Stimulated activated CD8-positive, alpha-beta memory T cell treated with anti-CD3 and anti-CD28 coated beads, Interleukin-7, amount 100 ng/mL, for 4 hours (primary cell): Measurements from ENCODE around the gene EGF.
"Not testable (repeated sequence)": the region's sequence is repeated elsewhere in the genome, so short reads cannot be mapped to it uniquely, and the experiment has no call there.

Source experiments
- DNase-seq, 2 donors: peaks; one replicate each; pipeline ENCODE4 v3.0.0-alpha.2; 2020; ENCODE audit warnings: low read depth in 2 of 2

The EGF gene

DNA sequence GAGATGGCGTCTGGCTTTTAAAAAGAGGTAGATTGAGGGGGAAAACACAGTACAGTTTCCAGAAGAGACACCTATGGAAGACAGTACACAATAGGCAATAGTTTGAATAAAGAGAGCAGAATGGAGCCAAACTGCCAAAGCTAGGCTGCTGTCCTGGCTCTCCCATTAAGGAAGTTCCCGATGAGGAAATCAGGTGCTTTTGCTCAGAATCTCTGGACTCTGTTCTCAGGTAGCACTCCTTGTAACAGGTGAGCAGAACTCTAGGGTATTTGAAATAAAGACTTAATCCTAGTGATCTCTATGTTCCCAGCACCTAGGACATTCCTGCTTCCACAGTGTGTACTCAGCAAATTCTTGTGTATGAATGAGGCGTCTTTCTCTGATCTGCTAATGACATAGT lies 1.6 kb downstream of the EGF start:
- DNase-seq = no peak

DNA sequence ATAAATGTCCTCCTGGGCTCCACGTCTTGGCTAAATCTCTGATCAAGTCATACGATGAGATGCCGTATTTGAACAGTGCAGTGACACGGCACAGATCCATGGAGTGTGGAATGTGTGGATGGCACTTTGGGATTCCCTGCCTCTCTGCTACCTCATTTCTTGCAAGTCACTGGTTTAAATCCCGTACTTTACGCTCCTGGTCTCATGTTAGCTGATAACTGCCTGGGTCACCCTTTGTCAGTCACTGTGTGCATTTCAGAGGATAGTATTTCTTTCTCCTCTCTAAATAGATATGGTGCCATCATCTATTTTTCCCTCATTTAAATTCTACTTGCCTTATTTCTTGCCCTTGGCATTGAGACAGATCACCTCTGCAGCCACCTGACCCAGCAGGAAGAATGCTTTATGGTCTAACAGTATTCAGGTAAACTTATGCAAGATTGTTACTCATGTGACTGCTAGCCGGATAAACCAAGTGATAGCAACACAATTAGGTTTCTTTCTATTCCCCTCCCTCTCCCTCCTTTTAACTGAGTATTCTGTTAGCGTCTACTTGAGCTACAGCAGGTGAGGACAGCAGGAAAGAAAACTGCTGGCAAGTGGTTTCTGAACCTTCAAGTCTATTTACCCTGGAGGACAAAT lies 2.8 kb downstream of the EGF start:
- DNase-seq = no peak

DNA sequence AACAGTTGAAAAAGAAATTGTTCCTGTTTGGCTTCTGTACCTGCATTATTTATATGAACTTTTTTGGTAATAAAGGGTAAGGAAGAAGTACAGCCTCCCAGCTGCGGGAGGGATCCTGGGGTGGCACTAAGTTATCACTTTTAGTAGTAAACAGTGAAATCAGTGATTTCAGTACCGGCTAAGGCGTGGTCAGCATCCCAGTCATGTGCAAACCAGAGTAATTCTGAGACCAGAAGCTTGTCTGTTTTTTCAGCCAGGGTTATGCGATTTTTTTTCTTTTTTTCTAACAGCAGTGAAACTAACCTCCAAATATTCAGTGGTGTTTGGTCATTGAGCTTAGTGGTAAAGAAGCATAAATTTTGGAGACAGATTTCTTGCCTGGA lies 3.3 kb downstream of the EGF start:
- no peak for DNase-seq

DNA sequence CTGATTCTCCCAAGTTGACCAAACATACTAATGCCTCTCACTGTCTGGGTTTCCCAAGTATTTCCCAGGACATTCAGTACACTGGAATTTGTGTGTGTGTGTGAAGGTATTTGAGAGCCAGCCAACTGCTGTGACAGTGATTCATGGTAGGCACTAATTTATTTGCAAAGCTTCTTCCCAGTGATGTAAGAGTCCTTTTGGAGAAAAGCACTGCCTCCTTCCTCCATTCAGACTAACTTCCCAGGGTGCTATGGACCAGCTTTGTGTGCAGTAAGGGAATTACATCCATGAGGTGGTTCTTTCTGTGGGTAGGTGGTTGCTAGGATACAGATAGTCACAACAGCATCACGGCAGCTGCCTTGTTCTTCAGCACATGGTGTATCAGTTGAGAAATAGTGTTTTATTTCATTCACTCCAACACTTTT lies 8.7 kb downstream of the EGF start:
- no peak for DNase-seq

DNA sequence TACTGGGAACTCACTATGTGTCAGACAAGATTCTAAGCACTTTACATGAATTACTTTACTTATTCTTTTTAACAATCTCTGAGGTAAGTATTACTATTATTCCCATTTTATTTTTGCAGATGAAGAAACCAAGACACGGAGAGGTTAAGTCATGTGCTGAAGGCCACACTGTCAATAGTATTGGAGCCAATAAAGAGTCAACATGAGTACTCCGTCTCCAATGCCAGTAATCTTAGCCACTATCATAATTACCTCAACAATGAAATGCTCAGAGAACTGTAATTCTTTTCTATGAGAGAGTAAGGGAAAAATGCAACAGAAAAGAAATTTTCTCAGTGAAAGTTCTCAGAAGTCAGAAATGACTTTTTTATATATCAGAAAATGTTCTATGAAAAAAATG lies 12.7 kb downstream of the EGF start:
- no peak for DNase-seq

DNA sequence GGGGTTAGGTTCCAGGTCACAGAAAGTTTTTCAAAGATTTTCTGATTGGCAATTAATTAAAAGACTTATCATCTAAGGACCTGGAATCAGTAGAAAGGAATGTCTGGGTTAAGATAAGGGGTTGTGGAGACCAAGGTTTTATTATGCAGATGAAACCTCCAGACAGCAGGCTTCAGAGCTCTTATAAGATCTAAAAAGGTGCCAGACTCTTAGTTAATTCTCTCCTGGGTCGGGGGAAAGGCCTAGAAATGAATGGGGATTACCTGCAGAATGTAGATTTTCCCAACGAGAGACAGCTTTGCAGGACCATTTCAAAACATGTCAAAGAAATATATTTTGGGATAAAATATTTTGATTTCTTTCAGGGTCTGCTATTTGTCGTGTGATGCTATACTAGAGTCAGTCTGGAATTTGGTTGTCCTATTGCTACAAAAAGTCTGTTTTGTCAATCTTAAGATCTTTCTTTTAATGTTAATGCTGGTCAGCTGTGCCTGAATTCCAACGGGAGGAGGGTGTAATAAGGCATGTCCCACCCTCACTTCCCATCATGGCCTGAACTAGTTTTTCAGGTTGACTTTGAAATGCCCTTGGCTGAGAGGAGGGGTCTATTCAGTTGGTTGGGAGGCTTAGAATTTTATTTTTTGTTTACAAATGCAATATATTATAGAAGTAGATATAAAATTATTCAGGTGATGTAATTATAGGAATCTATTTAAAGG lies 15.8 kb downstream of the EGF start:
- DNase-seq = no peak

DNA sequence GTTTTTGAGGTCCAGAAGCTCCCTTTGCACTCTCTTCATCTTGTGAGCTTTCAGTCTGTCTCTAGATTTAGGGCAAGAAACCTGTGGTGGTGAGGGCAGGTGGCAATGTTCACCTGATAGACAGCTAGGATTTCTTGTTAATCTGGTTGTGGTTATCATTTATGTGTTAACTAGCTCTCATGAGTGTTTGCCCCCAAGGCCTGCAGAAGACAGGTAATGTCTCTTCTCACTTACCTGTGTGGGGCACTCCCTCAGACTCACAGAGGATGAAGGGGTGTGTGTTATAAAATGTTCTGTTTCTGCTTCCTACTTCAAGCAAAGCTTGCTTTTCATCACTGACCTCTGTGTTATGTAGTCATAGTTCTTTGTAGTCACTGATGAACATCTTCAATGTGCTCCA lies 17.8 kb downstream of the EGF start:
- no peak for DNase-seq

DNA sequence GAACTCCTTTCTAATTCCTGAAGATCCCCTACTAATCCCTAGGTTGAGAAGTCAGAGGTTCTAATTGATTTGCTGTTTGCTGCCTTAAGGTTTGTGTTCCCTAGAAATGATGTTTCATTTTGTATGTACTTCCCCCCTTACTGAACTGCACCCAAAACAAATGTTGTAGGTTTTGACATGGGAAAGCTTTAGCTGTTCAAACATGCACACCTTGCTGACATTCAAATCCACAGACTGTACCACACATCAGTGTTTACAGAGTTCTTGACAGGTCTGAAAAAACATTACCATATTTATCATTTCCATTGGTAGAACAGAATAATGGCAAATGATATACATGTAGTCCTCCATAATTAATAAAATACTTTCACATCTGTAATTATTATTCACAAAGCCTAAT lies 18.2 kb downstream of the EGF start:
- no peak for DNase-seq

DNA sequence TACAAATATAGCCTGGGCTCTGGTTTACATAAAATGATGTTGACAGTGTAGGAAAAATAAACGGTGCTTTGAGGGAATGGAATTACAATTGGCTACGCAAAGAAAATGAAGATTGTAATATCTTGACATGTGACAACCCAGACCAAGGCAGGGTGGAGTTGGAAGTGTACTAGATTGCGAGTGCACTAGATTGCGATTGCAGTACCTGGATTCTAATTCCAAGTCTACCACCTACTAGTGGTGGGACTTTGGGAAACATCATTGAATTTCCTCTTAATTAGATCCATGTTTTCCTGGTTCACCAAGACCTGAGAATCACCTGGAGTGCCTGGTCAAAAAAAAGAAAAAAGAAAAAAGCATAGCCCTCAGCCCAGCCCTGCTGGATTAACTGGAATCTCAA lies 18.6 kb downstream of the EGF start:
- no peak for DNase-seq

DNA sequence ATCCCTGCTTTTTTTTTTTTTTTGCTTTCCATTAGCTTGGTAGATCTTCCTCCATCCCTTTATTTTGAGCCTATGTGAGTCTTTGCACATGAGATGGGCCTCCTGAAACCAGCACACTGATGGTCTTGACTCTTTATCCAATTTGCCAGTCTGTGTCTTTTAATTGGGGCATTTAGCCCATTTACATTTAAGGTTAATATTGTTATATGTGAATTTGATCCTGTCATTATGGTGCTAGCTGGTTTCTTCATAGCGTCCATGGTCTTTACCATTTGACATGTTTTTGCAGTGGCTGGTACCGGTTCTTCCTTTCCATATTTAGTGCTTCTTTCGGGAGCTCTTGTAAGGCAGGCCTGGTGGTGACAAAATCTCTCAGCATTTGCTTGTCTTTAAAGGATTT lies 24.7 kb downstream of the EGF start:
- not testable (repeated sequence) for DNase-seq

DNA sequence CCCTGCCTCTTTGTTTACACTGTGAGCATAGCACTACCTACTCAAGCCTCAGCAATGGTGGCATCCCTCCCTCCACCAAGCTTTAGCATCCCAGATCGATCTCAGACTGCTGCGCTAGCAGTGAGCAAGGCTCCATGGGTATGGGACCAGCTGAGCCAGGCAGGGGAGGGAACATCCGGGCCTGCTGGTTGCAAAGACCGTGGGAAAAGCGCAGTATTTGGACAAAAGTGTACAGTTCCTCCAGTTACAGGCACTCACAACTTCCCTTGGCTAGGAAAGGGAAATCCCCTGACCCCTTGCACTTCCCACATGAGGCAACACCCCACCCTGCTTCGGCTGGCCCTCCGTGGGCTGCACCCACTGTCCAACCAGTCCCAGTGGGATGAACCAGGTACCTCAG lies 26.5 kb downstream of the EGF start:
- DNase-seq = no peak

DNA sequence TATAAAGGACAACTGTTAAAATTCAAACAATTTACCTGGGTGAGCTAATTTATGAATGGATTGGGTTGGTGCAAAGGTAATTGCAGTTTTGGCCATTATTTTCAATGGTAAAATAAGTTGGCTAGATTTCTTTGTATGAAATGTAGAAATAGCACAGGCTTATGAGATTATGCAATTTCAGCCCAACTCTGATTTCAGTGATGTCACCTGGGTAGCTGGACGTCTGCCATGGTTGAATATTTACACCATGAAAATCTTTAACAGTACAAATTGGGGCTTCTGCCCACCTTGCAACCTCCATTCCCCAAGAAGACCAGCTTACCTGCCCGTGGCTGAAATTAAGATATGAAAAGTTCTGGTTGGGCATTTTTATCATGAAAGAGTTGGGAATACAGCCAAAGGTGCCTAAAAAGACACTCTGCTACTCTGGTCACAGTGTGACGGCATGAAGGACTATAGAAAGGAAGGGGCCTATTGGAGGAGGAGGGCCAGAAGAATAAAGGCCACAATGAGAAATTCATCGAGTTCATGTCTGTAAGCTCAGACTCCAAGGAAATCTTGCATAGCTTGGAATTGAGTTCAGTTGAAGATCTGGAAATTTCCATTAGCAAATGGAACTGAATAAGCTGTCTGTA lies 29.7 kb downstream of the EGF start:
- no peak for DNase-seq

DNA sequence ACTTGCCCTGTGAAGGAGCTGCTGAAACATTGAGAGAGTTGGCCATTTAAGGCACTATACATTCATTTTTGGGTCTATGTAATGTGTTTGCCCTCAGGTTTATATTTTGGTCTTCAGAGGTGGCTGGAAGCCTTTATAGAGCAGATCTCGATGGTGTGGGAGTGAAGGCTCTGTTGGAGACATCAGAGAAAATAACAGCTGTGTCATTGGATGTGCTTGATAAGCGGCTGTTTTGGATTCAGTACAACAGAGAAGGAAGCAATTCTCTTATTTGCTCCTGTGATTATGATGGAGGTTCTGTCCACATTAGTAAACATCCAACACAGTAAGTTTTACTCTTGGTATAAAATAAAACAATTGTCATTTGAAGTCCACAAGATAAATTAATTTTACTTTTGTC lies 31.1 kb downstream of the EGF start:
- DNase-seq = no peak

DNA sequence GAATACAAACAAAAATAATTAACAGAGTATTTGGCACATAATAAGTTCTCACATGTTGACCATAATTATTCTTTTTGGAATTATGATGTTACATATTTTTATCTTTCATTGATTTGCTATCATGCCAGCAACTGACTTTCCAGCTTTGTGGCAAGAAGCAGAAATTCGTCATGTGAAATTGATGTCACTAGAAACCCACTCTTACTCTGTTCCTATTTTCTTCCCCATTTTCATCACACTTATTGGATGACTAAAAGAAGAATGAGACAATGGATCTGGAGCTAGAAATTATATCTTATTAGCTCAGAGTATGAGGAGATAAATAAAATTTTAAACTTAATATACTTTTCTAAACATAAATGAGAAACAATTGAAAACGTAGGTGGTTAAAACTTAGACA lies 31.9 kb downstream of the EGF start:
- no peak for DNase-seq

DNA sequence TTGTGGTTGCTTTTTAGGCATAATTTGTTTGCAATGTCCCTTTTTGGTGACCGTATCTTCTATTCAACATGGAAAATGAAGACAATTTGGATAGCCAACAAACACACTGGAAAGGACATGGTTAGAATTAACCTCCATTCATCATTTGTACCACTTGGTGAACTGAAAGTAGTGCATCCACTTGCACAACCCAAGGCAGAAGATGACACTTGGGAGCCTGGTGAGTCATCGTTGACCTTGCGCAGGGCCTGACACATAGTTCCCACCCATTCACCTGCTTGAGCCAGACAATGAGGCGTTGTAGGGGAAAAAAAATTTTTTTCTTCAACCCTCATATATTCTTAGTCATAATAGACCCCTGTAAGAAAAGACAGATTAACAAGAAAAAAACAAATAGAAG lies 32.4 kb downstream of the EGF start:
- peak; percentile 17 to 19 for DNase-seq

DNA sequence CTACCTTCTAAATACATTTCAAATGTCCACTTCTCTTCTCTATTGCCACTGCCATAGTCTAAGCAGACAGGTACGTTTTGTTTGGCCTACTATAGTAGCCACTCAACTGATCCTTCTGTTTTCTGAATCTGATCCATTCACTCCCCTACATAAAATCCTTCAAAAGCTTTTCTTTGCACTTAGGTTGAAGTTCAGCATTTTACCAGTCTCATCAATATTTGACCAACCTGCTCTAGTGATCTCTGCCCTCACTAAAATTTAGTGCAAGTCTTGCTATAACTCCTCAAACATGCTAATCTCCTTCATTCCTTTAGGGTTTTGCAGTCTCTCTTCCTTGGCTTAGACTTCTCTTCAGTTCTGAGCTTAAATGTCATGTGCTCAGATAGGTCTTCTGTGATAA lies 33.4 kb downstream of the EGF start:
- no peak for DNase-seq

DNA sequence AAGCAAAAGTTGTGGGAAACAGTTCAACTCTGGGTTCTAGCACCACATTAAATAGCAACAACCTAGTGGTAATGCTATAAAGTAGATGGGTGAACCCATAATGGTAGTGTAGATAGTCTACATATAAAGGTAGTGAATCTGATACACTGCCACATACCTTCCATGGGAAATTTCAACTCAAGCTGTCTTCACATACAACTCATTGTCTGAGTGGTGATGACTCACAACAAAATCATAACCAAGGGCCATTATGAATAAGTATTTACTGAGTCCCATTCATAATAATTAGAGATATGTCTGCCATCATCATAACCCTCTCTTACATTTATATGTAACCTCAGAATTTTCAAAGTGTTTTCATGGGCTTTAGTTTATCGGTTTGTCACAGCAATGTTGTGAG lies 34.8 kb downstream of the EGF start:
- no peak for DNase-seq

DNA sequence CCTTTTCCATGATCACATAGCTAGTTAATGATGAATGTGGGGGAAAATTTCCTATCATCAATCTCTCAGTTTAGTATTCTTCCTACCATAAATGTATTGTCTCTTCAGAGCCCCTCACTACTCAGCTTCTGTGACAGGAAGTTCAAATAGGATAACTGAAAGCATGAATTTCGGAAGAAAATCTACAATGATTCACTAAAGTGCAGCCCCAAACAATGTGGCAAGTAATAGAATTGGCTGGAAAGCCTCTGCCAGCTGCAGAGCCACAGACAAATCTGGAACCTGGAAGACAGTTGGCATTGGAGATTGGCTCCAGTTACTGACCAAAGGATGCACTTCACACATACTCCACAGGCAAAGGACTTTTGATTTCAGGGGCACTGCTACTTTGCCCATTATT lies 35.2 kb downstream of the EGF start:
- no peak for DNase-seq

DNA sequence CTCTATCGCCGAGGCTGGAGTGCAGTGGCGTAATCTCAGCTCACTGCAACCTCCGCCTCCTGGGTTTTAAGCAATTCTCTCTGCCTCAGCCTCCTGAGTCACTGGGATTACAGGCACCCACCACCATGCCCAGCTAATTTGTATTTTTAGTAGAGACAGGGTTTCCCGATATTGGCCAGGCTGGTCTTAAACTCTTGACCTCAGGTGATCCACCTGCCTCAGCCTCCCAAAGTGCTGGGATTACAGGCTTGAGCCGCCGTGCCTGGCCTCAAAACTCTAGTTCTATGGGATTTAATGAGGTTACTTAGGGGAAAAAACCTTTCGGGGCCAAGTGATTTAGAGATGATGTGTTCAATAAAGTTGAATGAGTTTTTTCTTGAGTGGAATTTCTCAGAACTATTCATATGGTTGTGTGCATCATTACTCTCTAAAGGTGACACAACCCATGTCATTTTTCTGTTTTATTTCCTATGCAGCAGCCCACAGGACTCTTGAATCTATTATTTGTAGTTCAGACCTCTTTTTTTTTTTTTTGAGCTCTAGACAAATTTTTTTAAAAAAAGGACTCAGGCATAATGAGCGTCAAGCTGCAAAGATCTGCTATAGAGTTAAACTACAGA lies 36.5 kb downstream of the EGF start:
- DNase-seq = not testable (repeated sequence)

DNA sequence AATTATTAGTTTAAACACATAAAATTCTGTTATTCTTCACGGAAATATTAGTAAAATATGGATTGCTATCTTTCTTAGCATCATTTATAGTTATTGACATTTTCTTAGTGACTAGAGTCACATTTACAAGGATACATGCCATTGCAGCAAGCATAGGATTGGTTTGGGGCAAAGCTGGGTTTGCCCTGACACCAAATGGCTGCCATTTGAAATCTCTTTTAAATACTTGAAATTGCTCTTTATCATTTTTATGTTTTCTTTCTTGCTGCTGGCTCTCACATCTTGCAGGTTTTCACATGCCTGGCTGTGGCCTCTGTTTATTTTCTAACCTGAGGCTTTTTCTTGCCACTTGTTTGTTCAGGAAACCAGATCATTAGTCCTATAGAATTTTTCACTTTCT lies 39.9 kb downstream of the EGF start:
- no peak for DNase-seq

DNA sequence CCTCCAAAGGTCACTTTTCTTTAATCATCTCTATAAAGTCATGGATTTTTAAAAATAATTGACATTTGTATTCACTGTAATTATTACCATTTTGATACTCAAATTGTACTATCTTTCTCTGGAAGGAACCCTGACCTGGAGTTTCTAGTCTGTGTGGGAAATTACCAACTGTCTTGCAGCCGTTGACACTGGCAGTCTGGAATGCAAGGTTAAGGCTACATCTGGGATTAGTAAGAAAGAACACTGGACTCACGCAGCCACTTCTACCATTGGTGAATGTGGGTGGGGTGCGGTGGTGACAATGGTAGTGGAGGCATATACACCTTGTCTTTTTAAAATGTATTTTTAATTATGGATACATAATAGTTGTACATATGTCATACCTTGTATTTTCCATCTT lies 40.9 kb downstream of the EGF start:
- no peak for DNase-seq

DNA sequence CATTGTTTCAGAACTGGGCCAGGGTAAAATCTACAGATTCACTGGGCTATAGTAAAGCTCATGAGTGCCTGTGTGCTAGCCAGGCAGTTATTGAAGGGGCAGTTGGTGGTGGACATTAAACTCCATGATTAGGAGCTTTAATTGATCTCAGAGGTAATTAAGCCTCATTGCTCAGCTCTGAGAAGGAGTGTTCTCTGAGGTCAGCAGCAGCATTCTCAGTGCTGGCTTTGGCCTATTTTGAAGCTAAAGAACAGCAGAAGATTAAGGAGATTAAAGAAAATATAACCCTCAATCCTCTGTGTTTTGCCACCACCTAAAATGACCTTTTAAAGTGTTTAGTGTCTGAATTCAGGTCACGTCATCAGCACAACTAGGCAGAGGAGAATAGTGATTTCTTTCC lies 42.5 kb downstream of the EGF start:
- no peak for DNase-seq

DNA sequence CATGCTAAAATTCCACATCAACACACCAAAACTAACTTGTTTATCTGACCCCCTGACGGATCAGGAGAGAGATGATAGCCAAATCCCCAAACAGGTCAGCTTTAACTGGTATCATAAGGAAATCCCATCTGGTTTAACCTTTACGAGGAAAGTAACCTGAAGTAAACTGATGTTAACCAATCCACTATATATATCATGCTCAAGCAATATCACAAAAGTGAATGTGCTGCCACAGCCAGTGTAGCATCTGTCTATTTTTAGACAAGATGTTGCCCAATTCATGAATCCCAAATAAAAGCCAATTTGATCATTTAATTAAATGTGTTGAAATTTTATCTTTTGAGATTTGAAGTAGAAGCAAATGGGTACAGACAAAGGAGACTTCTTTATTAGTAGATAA lies 44.5 kb downstream of the EGF start:
- no peak for DNase-seq
